ENCODE data around the gene SAP130. TPM values are rescaled to one million over a fixed set of nuclear protein-coding genes. Genes with fewer than 3 reads are reported as not detected.

Gene SAP130
- total and polyA plus RNA-seq, 2 experiments from 2014 or later = 5.5 to 8.7 TPM

GRCh38 chr2:127996160-127996559, 31.7 kb downstream of the SAP130 start:
- no peak overlapping the region for H3K27ac ChIP-seq
- no peak overlapping the region for H2AFZ ChIP-seq
- no peak for DNase-seq
- no peaks in the 10 kb centered on the region for H3F3A ChIP-seq (ENCODE audit: insufficient read depth)
- no peaks in the 10 kb centered on the region for H3K27me3 ChIP-seq (replicated peaks; ENCODE audit: insufficient read depth)
- H3K9ac ChIP-seq = no peak overlapping the region
- WGBS, 2 experiments (ENCODE audit: low coverage in 1 of 2, low lambda C conversion rate in 2 of 2, missing lambda C conversion rate in 2 of 2) = 92% methylated on average over 9 of the region's 9 CpGs
- in situ Hi-C loops (cut with MboI) = no loop called here
- no peak for TF ChIP-seq EZH2 (IDR thresholded peaks at IDR 0.05; ENCODE audit: insufficient read depth, poor library complexity, severe bottlenecking)
- no peak for TF ChIP-seq EZH2phosphoT487 (IDR thresholded peaks at IDR 0.05; ENCODE audit: insufficient read depth, low read depth)
- no peaks in the 10 kb centered on the region for H3K4me1 ChIP-seq (ENCODE audit: insufficient read depth)
- no peaks in the 10 kb centered on the region for H3K9me2 ChIP-seq (ENCODE audit: insufficient read depth)
- H3K4me2 ChIP-seq (ENCODE audit: unreplicated experiment) = no peak overlapping the region
- no peaks in the 10 kb centered on the region for H3K9me3 ChIP-seq (ENCODE audit: low read depth)
- H3K36me3 ChIP-seq (ENCODE audit: low read depth) = peaks cover 45% of the 10 kb centered on the region
- no peak overlapping the region for H3K4me3 ChIP-seq
- H4K20me1 ChIP-seq (ENCODE audit: insufficient read depth) = no peaks in the 10 kb centered on the region
- no peaks in the 10 kb centered on the region for H3K79me2 ChIP-seq (ENCODE audit: insufficient read depth)

GRCh38 chr2:127995725-127996124, 32.1 kb downstream of the SAP130 start:
- Histone ChIP-seq H3K27me3 (replicated peaks; ENCODE audit: insufficient read depth) (no peaks in the 10 kb centered on the region), H3K36me3 (ENCODE audit: low read depth) (peaks cover 45% of the 10 kb centered on the region), H4K20me1 (ENCODE audit: insufficient read depth) (no peaks in the 10 kb centered on the region), H3K4me1 (ENCODE audit: insufficient read depth) (no peaks in the 10 kb centered on the region), H3K9me3 (ENCODE audit: low read depth) (no peaks in the 10 kb centered on the region), H3K79me2 (ENCODE audit: insufficient read depth) (no peaks in the 10 kb centered on the region), H3K9me2 (ENCODE audit: insufficient read depth) (no peaks in the 10 kb centered on the region), H3K4me2 (ENCODE audit: unreplicated experiment) (no peak overlapping the region), H3K4me3 (no peak overlapping the region), H3K9ac (no peak overlapping the region), H2AFZ (no peak overlapping the region), H3F3A (ENCODE audit: insufficient read depth) (no peaks in the 10 kb centered on the region), H3K27ac (no peak overlapping the region)
- no peak for DNase-seq
- in situ Hi-C loops (cut with MboI) = no loop called here
- 96 to 99% methylated on average over 7 of the region's 7 CpGs for WGBS, 2 experiments (ENCODE audit: low coverage in 1 of 2, low lambda C conversion rate in 2 of 2, missing lambda C conversion rate in 2 of 2)
- TF ChIP-seq EZH2phosphoT487 (IDR thresholded peaks at IDR 0.05; ENCODE audit: insufficient read depth, low read depth) (no peak), EZH2 (IDR thresholded peaks at IDR 0.05; ENCODE audit: insufficient read depth, poor library complexity, severe bottlenecking) (no peak)

GRCh38 chr2:127993659-127994058, 34.2 kb downstream of the SAP130 start:
- no peak for TF ChIP-seq EZH2 (IDR thresholded peaks at IDR 0.05; ENCODE audit: insufficient read depth, poor library complexity, severe bottlenecking)
- no peak for TF ChIP-seq EZH2phosphoT487 (IDR thresholded peaks at IDR 0.05; ENCODE audit: insufficient read depth, low read depth)
- in situ Hi-C loops (cut with MboI) = no loop called here

GRCh38 chr2:127991742-127992141, 36.1 kb downstream of the SAP130 start:
- no peaks in the 10 kb centered on the region for H3F3A ChIP-seq (ENCODE audit: insufficient read depth)
- in situ Hi-C loops (cut with MboI) = no loop called here
- no peaks in the 10 kb centered on the region for H3K27me3 ChIP-seq (replicated peaks; ENCODE audit: insufficient read depth)
- no peaks in the 10 kb centered on the region for H3K9me3 ChIP-seq (ENCODE audit: low read depth)
- H3K9me2 ChIP-seq (ENCODE audit: insufficient read depth) = no peaks in the 10 kb centered on the region
- H2AFZ ChIP-seq = no peak overlapping the region
- no peaks in the 10 kb centered on the region for H3K79me2 ChIP-seq (ENCODE audit: insufficient read depth)
- no peaks in the 10 kb centered on the region for H4K20me1 ChIP-seq (ENCODE audit: insufficient read depth)
- H3K36me3 ChIP-seq (ENCODE audit: low read depth) = peaks cover 27% of the 10 kb centered on the region
- TF ChIP-seq EZH2phosphoT487 (IDR thresholded peaks at IDR 0.05; ENCODE audit: insufficient read depth, low read depth) (no peak), EZH2 (IDR thresholded peaks at IDR 0.05; ENCODE audit: insufficient read depth, poor library complexity, severe bottlenecking) (no peak)
- DNase-seq = no peak
- H3K9ac ChIP-seq = no peak overlapping the region
- H3K27ac ChIP-seq = no peak overlapping the region
- no peak overlapping the region for H3K4me2 ChIP-seq (ENCODE audit: unreplicated experiment)
- H3K4me1 ChIP-seq (ENCODE audit: insufficient read depth) = no peaks in the 10 kb centered on the region
- WGBS, 2 experiments (ENCODE audit: low coverage in 1 of 2, low lambda C conversion rate in 2 of 2, missing lambda C conversion rate in 2 of 2) = 86 to 87% methylated on average over 5 of the region's 5 CpGs
- no peak overlapping the region for H3K4me3 ChIP-seq

More at GRCh38 chr2:127993659-127994058, 34.2 kb downstream of the SAP130 start:
- no peak overlapping the region for H3K4me3 ChIP-seq
- 89 to 95% methylated on average over 2 of the region's 2 CpGs for WGBS, 2 experiments (ENCODE audit: low coverage in 1 of 2, low lambda C conversion rate in 2 of 2, missing lambda C conversion rate in 2 of 2)
- H3K27ac ChIP-seq = no peak overlapping the region
- no peak for DNase-seq
- no peak overlapping the region for H2AFZ ChIP-seq
- no peaks in the 10 kb centered on the region for H3F3A ChIP-seq (ENCODE audit: insufficient read depth)
- H3K79me2 ChIP-seq (ENCODE audit: insufficient read depth) = no peaks in the 10 kb centered on the region
- H3K27me3 ChIP-seq (replicated peaks; ENCODE audit: insufficient read depth) = no peaks in the 10 kb centered on the region
- no peak overlapping the region for H3K4me2 ChIP-seq (ENCODE audit: unreplicated experiment)
- H3K36me3 ChIP-seq (ENCODE audit: low read depth) = peaks cover 33% of the 10 kb centered on the region
- no peaks in the 10 kb centered on the region for H4K20me1 ChIP-seq (ENCODE audit: insufficient read depth)
- no peaks in the 10 kb centered on the region for H3K9me3 ChIP-seq (ENCODE audit: low read depth)
- H3K4me1 ChIP-seq (ENCODE audit: insufficient read depth) = no peaks in the 10 kb centered on the region
- H3K9ac ChIP-seq = no peak overlapping the region
- H3K9me2 ChIP-seq (ENCODE audit: insufficient read depth) = no peaks in the 10 kb centered on the region

GRCh38 chr2:127986548-127987079, 41.2 kb downstream of the SAP130 start:
- no peaks in the 10 kb centered on the region for H3K9me3 ChIP-seq (ENCODE audit: low read depth)
- no peaks in the 10 kb centered on the region for H3K27me3 ChIP-seq (replicated peaks; ENCODE audit: insufficient read depth)
- no peak overlapping the region for H2AFZ ChIP-seq
- peaks cover 31% of the 10 kb centered on the region for H3K36me3 ChIP-seq (ENCODE audit: low read depth)
- WGBS, 2 experiments (ENCODE audit: low coverage in 1 of 2, low lambda C conversion rate in 2 of 2, missing lambda C conversion rate in 2 of 2) = 86 to 91% methylated on average over 7 of the region's 7 CpGs
- TF ChIP-seq EZH2 (IDR thresholded peaks at IDR 0.05; ENCODE audit: insufficient read depth, poor library complexity, severe bottlenecking) = no peak
- TF ChIP-seq EZH2phosphoT487 (IDR thresholded peaks at IDR 0.05; ENCODE audit: insufficient read depth, low read depth) = no peak
- H3K4me3 ChIP-seq = no peak overlapping the region
- no peaks in the 10 kb centered on the region for H3F3A ChIP-seq (ENCODE audit: insufficient read depth)
- H3K4me1 ChIP-seq (ENCODE audit: insufficient read depth) = no peaks in the 10 kb centered on the region
- no peaks in the 10 kb centered on the region for H4K20me1 ChIP-seq (ENCODE audit: insufficient read depth)
- H3K79me2 ChIP-seq (ENCODE audit: insufficient read depth) = no peaks in the 10 kb centered on the region
- H3K9ac ChIP-seq = no peak overlapping the region
- H3K9me2 ChIP-seq (ENCODE audit: insufficient read depth) = no peaks in the 10 kb centered on the region
- H3K4me2 ChIP-seq (ENCODE audit: unreplicated experiment) = no peak overlapping the region
- no peak overlapping the region for H3K27ac ChIP-seq
- DNase-seq = no peak
- in situ Hi-C loops (cut with MboI) = no loop called here

Measured in GM23248 (cell line).